ENCODE results near the gene ATP11C.
"Not testable (repeated sequence)": the region's sequence is repeated elsewhere in the genome, so short reads cannot be mapped to it uniquely, and the experiment has no call there.

ATP11C gene

DNA sequence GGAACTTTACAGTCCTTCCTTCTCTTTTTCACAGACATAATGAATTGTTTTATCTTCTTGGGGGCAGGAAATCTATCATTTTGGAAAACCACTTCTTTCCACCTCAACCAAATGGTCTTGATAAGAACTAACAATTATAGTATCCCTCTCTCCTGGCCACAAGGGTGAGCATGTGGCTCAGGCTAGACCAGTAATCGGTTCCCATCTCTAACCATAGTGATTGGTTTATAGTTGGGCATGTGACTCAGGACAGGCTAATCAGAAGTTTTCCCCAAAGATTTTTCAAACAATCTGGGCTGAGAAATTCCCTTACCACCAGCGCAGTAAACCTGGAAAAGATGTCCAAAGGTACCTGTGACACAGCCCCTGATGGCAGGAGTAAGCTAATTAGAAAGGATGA, 36.4 kb upstream of the ATP11C start:
- H3K4me1 ChIP-seq (ENCODE audit: control insufficient read depth in 1 of 2, insufficient read depth in 1 of 2, low read depth in 1 of 2, low read length in 1 of 2) = no peaks in the 10 kb centered on the region
- no peaks in the 10 kb centered on the region for H3K9me3 ChIP-seq
- no peak overlapping the region for H3K4me3 ChIP-seq (ENCODE audit: low read depth in 1 of 2, low read length in 1 of 2)
- no peaks in the 10 kb centered on the region for H3K36me3 ChIP-seq
- TF ChIP-seq, protein P1, sequence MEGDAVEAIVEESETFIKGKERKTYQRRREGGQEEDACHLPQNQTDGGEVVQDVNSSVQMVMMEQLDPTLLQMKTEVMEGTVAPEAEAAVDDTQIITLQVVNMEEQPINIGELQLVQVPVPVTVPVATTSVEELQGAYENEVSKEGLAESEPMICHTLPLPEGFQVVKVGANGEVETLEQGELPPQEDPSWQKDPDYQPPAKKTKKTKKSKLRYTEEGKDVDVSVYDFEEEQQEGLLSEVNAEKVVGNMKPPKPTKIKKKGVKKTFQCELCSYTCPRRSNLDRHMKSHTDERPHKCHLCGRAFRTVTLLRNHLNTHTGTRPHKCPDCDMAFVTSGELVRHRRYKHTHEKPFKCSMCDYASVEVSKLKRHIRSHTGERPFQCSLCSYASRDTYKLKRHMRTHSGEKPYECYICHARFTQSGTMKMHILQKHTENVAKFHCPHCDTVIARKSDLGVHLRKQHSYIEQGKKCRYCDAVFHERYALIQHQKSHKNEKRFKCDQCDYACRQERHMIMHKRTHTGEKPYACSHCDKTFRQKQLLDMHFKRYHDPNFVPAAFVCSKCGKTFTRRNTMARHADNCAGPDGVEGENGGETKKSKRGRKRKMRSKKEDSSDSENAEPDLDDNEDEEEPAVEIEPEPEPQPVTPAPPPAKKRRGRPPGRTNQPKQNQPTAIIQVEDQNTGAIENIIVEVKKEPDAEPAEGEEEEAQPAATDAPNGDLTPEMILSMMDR (IDR thresholded peaks at IDR 0.05) = no peak
- H3K27me3 ChIP-seq = peaks cover 21% of the 10 kb centered on the region
- no peak overlapping the region for H3K27ac ChIP-seq

DNA sequence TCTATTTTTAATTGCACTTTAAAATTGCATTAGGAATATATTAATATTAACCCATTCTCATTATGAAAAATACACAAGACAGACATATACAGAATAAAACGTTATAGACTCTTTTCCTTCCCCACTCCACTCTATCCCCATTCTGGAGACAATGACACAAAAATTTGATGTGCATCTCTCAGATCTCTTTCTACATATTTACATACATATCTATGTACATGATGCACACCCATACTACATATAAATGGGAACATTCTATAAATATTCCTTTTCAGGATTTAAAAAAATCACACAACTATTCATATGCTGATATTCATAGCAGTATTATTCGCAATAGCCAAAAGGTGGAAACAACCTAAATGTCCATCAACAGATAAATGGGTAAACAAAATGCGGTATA, 34.9 kb upstream of the ATP11C start:
- H3K4me3 ChIP-seq (ENCODE audit: low read depth in 1 of 2, low read length in 1 of 2) = no peak overlapping the region
- TF ChIP-seq, protein P1 (IDR thresholded peaks at IDR 0.05) = no peak
- no peaks in the 10 kb centered on the region for H3K4me1 ChIP-seq (ENCODE audit: control insufficient read depth in 1 of 2, insufficient read depth in 1 of 2, low read depth in 1 of 2, low read length in 1 of 2)
- no peak overlapping the region for H3K27ac ChIP-seq
- H3K36me3 ChIP-seq = no peaks in the 10 kb centered on the region
- H3K9me3 ChIP-seq = no peaks in the 10 kb centered on the region
- peaks cover 21% of the 10 kb centered on the region for H3K27me3 ChIP-seq

DNA sequence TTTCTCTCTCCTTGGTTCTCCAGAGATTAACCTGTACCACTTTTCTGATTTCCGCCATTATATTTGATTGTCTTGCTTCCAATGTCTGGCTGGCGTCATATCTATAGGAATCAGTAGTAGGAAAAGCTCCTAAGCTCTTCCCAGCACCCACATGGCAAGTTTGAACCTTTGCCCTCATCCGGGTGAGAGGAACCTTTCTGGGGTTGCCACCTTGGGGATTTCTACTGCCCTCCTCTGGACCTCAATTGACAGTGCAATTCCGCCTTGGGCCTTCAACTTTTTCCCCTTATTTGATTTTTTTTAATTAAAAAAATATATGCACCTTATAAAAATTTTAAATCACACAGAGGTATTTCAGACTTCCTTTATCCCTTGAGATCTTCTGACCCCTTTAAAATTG, 34.4 kb upstream of the ATP11C start:
- Histone ChIP-seq H3K9me3 (no peaks in the 10 kb centered on the region), H3K36me3 (no peaks in the 10 kb centered on the region), H3K27ac (no peak overlapping the region), H3K27me3 (peaks cover 20% of the 10 kb centered on the region), H3K4me3 (ENCODE audit: low read depth in 1 of 2, low read length in 1 of 2) (no peak overlapping the region), H3K4me1 (ENCODE audit: control insufficient read depth in 1 of 2, insufficient read depth in 1 of 2, low read depth in 1 of 2, low read length in 1 of 2) (no peaks in the 10 kb centered on the region)
- TF ChIP-seq, protein P1 (IDR thresholded peaks at IDR 0.05) = no peak

DNA sequence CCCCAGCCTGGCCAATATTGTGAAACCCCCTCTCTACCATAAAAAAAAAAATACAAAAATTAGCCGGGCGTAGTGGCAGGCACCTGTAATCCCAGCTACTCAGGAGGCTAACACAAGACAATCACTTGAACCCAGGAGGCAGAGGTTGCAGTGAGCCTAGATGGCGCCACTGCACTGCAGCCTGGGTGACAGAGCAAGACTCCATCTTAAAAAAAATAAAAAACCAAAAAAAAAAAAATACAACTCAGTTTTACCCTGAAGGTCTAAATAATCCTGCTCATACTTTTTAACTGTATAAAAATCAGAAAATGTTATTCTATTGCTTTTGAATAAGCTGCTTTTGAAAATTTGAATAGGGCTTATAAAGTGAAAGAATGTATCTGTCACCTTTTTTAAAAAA, 33.3 kb upstream of the ATP11C start:
- H3K27ac ChIP-seq; H3K36me3 ChIP-seq; H3K9me3 ChIP-seq; H3K4me3 ChIP-seq (ENCODE audit: low read depth in 1 of 2, low read length in 1 of 2); H3K4me1 ChIP-seq (ENCODE audit: control insufficient read depth in 1 of 2, insufficient read depth in 1 of 2, low read depth in 1 of 2, low read length in 1 of 2): not testable (repeated sequence)
- peaks cover 11% of the 10 kb centered on the region for H3K27me3 ChIP-seq

DNA sequence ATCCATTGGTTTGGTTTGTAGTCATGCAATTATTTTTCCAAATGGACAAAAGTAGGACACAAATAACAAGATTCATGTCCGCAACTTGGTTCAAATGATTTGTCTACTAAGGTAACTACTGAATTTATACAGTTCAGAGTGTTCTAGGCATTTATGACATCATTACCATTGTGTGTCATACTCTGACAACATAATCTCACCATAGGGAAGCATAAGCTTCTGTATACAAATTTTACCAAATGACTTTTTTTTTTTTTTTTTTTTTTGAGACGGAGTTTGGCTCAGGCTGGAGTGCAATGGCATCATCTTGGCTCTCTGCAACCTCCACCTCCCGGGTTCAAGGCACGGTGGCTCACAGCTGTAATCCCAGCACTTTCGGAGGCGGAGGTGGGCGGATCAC, 32.6 kb upstream of the ATP11C start, which contains the start of gene CXorf66:
Gene CXorf66 (minus strand): TSS at position 101 of the 400 bp plus-strand sequence. CDS start 25 bp downstream, at position 76.
- no peak within 1 kb of the TSS for H3K4me3 ChIP-seq (ENCODE audit: low read depth in 1 of 2, low read length in 1 of 2)
- H3K4me1 ChIP-seq (ENCODE audit: control insufficient read depth in 1 of 2, insufficient read depth in 1 of 2, low read depth in 1 of 2, low read length in 1 of 2) = no peaks in the 10 kb centered on the region
- TF ChIP-seq, protein P1 (IDR thresholded peaks at IDR 0.05) = no peak
- no peaks in the 10 kb centered on the region for H3K9me3 ChIP-seq
- peaks cover 5% of the 10 kb centered on the region for H3K27me3 ChIP-seq
- H3K27ac ChIP-seq = no peak within 1 kb of the TSS
- H3K36me3 ChIP-seq = no peaks in the 10 kb centered on the region

DNA sequence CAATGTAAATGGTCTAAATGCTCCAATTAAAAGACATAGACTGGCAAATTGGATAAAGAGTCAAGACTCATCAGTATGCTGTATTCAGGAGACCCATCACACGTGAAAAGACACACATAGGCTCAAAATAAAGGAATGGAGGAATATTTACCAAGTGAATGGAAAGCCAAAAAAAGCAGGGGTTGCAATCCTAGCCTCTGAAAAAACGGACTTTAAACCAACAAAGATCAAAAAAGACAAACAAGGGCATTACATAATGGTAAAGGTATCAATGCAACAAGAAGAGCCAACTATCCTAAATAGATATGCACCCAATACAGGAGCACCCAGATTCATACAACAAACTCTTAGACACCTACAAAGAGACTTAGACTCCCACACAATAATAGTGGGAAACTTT, 28.2 kb upstream of the ATP11C start:
- not testable (repeated sequence) for H3K27ac ChIP-seq; H3K9me3 ChIP-seq; H3K27me3 ChIP-seq; H3K4me1 ChIP-seq (ENCODE audit: control insufficient read depth in 1 of 2, insufficient read depth in 1 of 2, low read depth in 1 of 2, low read length in 1 of 2); H3K4me3 ChIP-seq (ENCODE audit: low read depth in 1 of 2, low read length in 1 of 2); H3K36me3 ChIP-seq

DNA sequence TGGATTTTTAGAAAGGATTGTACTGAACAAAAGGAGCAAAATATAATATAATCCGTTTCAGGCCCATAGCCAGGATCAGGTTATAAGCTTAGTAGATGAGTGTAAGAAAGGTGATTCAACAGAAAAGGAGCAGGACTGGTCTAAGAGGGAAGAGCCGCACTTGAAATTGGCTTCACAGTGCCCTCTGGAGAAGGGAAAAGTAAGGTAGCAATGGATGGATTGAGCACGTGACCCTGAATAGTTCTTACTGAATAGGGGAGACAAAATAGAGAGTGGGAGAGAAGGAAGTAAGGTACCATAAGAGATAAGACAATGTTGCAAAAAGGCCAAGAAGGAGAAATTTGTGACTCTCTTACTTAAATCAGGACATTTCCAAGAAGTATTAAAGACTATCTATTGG, 16.9 kb upstream of the ATP11C start:
- Histone ChIP-seq H3K9me3 (no peaks in the 10 kb centered on the region), H3K27ac (no peak overlapping the region), H3K27me3 (no peaks in the 10 kb centered on the region), H3K36me3 (no peaks in the 10 kb centered on the region), H3K4me1 (ENCODE audit: control insufficient read depth in 1 of 2, insufficient read depth in 1 of 2, low read depth in 1 of 2, low read length in 1 of 2) (no peaks in the 10 kb centered on the region), H3K4me3 (ENCODE audit: low read depth in 1 of 2, low read length in 1 of 2) (no peak overlapping the region)
- TF ChIP-seq, protein P1 (IDR thresholded peaks at IDR 0.05) = no peak
